ENCODE results near the gene ECI1.
A peak's percentile ranks its signal among the peaks of the same experiment; 100 is the strongest.
"Not testable (repeated sequence)": the region's sequence is repeated elsewhere in the genome, so short reads cannot be mapped to it uniquely, and the experiment has no call there.

Gene ECI1

DNA sequence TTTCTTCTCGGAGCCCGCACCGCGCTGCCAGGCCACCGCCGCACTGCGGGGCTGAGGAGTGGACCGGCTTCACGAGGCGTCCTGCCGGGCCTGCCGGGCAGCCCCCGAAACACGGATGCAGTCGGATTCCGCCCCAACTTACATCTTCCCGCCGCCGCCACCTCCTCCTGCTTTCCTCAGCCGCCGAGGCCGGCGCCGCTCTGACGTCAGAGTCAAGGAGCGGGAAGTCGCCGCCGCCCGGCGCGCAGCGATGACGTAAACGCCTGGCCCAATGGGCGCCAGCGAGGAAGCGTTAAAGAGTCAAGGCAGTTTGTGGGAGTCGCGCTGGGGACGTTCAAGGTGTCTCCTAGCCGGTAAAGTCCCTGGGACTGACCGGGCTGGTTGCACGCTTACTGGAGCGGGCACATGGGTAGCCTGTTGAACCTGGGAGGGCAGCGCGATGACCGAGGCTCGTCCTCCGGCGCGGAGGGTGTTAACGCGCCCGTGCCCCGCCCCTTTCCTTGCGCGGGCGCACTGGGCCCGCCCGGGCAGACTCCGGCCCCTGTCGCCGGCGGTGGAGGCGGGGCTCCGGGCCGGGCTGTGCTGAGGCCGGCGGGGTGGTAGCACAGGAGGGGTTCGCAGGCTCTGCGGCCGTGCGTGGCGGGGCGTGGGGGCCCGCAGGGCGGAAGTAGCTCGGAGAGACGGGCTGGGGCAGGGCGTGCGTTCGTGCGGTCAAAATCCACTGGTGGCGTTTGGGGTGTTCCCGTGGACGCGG, 16.7 kb upstream of the ECI1 start, which contains the start of gene RNPS1:
Gene RNPS1 (minus strand): TSS at position 214 of the 754 bp plus-strand sequence. CDS start 3,483 bp downstream, outside the sequence.
- no peak for TF ChIP-seq CTCF (IDR thresholded peaks at IDR 0.05; ENCODE audit: control insufficient read depth, insufficient read depth, low read depth, low read length, missing control alignments)
- peak; percentile 63 for DNase-seq (ENCODE audit: low read depth)
- peak within 1 kb of the TSS; percentile 59 for H3K4me3 ChIP-seq (ENCODE audit: control insufficient read depth, low read depth, low read length)

DNA sequence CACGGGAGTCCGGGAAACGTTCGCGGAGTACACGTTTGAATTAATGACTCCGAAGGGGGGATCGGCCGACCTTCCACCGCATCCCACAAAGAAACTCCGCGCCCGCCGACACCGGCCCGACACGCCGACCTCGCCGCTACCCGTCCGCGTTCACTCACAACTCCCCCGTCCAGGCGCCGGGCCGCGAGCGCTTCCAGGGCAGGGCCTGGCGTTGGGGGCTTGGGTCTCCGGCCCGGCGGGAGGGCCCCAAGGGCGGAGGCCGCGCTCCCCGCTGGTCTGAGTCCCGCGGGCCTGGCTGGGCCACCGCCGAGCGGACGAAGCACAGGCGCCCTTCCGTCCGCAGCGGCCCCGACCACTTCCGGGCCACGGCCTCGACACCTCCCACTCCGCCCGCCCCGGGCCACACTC, 16.1 kb upstream of the ECI1 start:
- DNase-seq (ENCODE audit: low read depth), result not testable (repeated sequence)
- H3K4me3 ChIP-seq (ENCODE audit: control insufficient read depth, low read depth, low read length), result peak overlapping the region; percentile 59

DNA sequence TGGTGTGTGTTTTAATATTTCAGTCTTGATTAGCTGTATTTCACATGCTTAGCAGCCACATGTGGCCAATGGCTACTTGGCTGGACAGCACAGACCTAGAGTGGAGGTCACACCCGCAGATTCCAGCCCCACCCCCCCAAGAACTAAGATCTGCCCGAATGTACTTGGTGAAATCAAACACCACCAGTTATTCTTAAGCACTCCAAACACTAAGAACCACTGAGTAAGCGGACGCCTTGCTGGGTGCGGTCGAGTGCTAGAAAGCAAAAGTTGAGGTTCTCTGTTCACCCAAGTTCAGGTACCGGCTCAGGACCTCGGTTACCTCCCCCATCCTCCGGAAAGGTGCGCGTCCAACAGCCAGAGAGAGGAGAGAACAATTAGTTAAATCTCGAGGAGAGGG, 15.5 kb upstream of the ECI1 start:
- not testable (repeated sequence) for DNase-seq (ENCODE audit: low read depth)
- H3K4me3 ChIP-seq (ENCODE audit: control insufficient read depth, low read depth, low read length), result peak overlapping the region; percentile 59

- DNase-seq (ENCODE audit: low read depth); H3K4me3 ChIP-seq (ENCODE audit: control insufficient read depth, low read depth, low read length): not testable (repeated sequence)
These were observed 11.6 kb upstream of the ECI1 start for GRCh38 chr16:2263026-2263425.

DNA sequence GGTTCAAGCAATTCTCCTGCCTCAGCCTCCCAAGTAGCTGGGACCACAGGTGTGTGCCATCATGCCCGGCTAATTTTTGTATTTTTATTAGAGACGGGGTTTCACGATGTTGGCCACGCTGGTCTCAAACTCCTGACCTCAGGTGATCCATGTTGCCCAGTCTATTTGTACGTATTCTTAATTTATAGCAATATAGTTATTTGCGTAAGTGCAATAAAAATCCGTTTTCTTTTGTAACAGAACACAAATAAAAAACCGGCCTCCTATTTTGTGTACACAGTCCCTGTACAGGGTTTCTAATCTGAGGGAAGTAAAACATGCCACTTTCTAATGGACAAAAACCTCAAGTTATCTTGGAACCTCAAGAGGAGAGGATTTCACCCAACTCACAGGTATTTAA, 8.9 kb upstream of the ECI1 start:
- H3K4me3 ChIP-seq (ENCODE audit: control insufficient read depth, low read depth, low read length), result no peak overlapping the region
- no peak for DNase-seq (ENCODE audit: low read depth)
- no peak for TF ChIP-seq CTCF (IDR thresholded peaks at IDR 0.05; ENCODE audit: control insufficient read depth, insufficient read depth, low read depth, low read length, missing control alignments)

GRCh38 chr16:2258530-2258929, 7.1 kb upstream of the ECI1 start:
- DNase-seq (ENCODE audit: low read depth); H3K4me3 ChIP-seq (ENCODE audit: control insufficient read depth, low read depth, low read length): not testable (repeated sequence)

DNA sequence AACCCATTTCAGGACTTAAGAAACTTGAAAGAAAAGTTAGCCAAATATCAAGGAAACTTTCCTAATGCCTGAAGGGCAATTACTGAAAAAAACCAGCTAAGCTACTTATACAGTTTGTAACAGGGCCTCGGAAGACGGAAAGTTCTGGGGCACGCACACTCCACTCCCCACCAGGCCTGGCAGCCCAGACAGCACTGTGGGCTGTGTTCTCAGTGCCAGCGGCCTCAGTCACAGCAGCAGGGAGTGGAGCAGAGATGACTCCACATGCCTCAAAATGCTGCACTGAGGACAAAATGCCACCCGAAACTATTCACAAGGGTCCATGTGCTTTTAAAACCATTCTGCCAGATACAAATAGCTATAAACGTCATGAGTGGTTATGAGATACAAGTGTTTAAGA, 6.3 kb upstream of the ECI1 start:
- no peak overlapping the region for H3K4me3 ChIP-seq (ENCODE audit: control insufficient read depth, low read depth, low read length)
- no peak for DNase-seq (ENCODE audit: low read depth)
- TF ChIP-seq CTCF (IDR thresholded peaks at IDR 0.05; ENCODE audit: control insufficient read depth, insufficient read depth, low read depth, low read length, missing control alignments), result no peak

DNA sequence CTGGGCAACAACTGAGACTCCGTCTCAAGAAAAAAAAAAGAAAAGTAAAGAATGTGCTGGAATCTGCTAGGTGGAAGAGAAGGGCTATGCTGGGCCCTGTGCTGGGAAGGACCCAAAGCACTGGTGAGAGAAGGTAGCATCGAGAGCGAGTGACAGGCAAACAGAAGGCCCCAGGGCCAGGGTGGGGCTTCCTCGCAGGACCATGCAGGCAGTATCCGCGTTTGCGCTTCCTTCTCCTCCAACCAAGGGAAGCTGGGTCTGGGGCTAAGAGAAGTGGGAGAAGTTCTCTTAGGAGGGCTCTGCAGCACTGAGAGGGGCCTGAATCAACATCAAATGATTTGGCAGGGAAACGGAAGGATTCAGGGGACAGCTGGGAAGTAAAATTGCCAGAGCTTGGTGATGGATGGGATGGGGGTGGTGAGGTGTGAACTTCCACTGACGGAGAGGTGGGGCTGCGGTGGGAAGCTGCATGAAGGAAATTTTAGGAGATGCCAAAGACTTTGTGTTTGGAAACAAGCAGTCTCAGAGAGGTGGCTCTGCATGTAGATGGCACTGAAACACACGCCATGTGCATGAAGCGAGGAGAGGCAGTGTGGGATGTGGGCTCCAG, 5.2 kb upstream of the ECI1 start:
- DNase-seq (ENCODE audit: low read depth), result no peak
- no peak for TF ChIP-seq CTCF (IDR thresholded peaks at IDR 0.05; ENCODE audit: control insufficient read depth, insufficient read depth, low read depth, low read length, missing control alignments)
- no peak overlapping the region for H3K4me3 ChIP-seq (ENCODE audit: control insufficient read depth, low read depth, low read length)

DNA sequence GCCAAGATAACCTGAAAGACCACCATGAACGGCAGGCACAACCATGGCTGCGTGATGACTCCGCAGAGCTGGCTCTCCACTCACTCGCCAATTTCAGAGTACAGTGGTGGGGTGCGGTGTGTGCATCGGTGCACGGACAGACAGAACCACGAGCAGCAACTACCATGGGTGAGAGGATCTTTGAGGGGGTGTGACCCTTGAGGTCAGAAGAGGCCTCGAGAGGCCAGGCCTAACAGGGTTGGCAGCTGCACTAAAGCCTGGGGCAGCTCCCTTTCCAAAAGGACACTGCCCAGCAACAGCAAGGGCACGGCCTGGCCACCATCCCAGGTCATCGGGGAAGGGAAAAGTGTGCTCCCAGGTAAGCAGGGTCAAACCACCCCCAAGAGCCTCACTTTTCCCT, 1.9 kb upstream of the ECI1 start:
- no peak overlapping the region for H3K4me3 ChIP-seq (ENCODE audit: control insufficient read depth, low read depth, low read length)
- no peak for TF ChIP-seq CTCF (IDR thresholded peaks at IDR 0.05; ENCODE audit: control insufficient read depth, insufficient read depth, low read depth, low read length, missing control alignments)
- DNase-seq (ENCODE audit: low read depth), result no peak
